GM19351 (cell line): ENCODE measurements around the gene RSU1.

Experiments
- ATAC-seq: cut with Tn5 transposase; IDR thresholded peaks from one replicate; pipeline ENCODE4 v1.9.1; 2021; ENCODE audit warnings: mild to moderate bottlenecking, moderate library complexity; ENCODE audit not compliant: unreplicated experiment

RSU1 gene

DNA sequence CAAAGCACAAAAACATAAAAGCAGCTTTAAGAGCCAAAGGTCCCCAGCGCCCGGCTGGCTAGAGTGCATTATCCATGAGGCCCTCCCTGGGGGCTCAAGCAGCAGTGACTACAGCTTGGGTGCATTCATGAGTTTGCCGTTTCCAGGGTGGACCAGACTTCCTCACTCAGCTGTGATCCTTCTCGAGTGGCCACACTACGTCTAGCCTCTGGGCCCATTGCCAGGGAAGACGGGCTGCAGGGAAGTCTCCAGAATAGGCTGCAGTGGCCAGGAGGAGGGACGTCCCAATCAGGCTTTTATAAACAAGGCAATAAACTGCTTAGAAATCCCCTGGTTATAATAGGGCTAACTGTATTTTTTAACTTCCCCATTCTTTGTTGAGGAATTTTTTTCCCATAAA lies 206.2 kb downstream of the RSU1 start:
- ATAC-seq: no peak

DNA sequence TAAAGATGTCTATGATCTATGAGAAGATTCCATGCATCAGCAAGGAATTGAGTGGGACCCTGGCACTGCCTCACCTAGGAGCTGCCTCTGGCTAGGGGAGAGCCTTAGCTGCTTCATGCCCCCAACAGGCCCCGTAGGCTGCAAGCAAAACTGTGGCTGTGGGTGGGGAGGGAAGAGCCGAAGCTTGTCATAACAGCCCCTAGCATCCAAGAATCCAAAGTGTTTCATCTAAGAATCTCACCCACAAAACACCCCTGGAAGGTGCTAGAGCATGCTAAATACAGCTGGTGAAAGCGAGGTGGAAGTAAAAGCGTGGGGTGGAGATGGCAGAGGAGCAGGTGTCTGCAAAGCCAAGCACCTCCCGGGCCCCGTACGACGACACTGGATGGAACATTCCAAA lies 208.0 kb downstream of the RSU1 start:
- no peak for ATAC-seq

DNA sequence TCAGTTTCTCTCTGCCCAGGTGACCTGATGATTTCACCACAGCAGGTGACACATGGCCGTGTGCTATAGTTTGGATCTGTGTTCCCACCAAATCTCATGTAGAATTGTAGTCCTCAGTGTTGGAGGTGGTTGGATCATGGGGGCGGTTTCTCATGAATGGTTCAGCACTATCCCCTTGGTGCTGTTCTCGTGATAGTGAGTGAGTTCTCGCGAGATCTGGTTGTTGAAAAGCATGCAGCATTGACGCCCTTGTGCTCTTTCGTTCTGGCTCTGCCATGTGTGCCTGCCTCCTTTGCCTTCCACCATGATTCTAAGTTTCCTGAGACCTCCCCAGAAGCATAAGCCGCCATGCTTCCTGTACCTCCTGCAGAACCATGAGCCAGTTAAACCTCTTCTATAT lies 210.3 kb downstream of the RSU1 start:
- no peak for ATAC-seq

DNA sequence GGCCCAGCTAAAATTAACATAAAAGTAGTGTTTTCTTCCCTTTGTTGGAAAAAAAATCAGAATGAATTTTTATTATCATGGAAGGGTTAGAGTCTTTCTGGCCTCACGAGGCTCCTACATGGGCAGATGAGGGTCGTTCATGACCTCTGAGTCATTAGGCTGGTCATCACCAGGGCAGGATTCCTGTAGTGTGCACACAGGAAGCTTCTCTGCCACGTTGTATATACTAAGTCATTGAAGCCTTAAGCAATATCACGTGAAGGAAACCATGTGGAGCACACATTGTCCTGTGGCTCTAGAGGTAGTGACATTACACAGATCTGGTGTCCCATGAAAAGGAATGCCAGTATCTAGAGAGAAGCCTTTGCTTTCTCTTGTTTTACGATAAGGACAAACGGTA lies 210.8 kb downstream of the RSU1 start:
- no peak for ATAC-seq

DNA sequence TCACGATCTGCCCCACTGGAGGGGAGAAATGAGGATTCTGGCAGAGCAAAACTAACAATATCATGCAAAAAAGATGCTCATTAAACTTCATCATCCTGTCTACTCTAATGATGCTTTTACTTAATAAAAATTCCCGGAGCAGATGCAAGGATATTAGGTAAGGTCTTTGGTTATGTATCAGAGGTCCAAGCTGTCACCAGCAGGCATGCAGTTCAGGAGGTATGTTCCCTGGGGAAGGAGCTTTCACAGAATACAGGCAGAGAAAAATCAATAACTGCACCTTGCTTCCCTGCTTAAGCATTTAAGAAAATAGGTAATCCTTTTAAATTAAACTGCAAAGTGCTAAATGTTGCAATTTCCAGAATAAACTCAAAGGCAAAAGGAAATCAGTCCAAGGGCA lies 213.9 kb downstream of the RSU1 start:
- ATAC-seq: no peak

DNA sequence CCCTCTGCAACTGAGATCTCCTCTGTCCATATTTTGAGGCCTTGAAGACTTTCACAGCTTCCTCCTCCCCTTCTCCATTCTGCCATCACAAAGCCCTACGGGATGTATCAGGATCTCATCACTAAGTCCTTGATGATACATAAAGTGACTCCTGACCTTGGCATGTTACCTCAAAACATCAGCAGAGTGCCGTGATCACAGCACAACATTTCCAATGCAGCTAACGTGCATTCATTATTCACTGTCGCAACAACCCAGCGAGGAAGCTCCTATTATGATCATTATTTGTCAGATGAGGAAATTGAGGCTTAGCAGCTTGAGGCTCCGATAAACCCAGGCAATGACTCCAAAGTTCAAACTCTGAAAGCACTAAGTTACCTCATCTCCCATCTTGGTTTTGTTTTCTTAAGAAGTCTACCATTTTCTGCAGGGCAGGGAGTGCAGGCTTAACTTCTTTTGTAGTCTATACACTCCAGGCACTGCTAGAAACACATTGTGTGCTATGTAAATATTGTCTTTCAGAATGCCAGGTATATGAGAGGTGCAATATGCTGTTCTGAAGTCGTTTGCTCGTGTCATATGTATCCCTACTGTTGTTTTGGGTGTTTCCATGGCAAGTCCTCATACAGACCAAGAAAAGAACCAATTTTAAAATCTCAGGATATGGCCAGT lies 215.0 kb downstream of the RSU1 start:
- ATAC-seq: no peak

DNA sequence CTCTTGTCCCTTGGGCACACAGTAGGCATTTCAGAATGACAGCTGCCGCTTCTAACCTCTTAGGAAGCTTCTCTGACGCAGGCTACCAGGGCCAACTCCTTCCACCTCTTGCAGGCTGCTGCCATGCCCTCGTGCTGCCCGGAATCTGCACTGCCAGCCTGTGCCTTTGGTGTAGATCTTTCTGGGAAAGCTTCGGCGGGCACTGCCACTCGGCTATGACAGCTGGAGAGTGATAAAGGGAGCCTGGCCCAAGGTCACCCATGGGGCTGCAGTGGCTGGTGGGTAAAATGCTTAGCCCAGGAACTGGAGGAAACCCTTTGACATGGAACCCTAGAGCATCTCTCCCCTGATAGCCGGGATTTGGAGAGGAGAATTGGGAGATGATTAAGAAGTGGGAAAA lies 217.6 kb downstream of the RSU1 start:
- ATAC-seq: no peak

DNA sequence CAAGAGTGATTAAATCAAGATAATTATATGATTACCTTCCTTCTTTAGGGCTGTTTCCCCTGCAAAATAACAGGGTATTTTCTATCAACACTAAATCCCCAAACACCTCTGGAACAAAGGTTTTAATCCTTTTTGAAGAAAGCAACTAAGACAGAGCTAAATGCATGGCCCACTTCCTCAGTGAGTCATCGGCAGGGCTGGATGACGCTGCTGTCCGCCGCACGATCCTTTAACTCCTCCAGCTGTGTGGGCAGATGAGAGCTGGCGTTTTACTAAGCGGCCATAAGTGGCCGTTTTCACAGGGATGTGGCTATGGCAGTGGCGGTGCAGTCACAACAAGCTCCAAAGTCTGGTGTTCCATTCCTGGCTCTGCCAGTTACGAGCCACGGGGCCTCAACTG lies 219.6 kb downstream of the RSU1 start:
- no peak for ATAC-seq

DNA sequence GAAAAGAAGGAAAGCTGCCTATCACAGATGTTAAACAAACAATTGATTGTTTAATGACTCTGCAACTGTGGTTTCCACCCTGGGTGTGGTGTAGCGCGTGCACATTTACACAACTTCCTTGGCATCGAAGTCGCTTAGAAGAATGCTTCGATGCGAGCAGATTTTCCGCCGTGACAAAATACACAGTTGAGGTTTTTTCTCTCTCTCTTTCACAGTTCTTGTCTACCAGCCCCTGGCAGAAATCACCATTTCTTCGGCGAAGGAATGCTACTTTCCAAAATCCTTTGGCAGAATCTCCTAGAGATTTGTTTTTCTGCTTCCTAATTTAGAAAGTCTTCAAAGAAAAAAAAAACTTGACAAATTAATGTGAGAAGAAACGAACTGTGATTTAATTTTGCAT lies 224.8 kb downstream of the RSU1 start:
- no peak for ATAC-seq

DNA sequence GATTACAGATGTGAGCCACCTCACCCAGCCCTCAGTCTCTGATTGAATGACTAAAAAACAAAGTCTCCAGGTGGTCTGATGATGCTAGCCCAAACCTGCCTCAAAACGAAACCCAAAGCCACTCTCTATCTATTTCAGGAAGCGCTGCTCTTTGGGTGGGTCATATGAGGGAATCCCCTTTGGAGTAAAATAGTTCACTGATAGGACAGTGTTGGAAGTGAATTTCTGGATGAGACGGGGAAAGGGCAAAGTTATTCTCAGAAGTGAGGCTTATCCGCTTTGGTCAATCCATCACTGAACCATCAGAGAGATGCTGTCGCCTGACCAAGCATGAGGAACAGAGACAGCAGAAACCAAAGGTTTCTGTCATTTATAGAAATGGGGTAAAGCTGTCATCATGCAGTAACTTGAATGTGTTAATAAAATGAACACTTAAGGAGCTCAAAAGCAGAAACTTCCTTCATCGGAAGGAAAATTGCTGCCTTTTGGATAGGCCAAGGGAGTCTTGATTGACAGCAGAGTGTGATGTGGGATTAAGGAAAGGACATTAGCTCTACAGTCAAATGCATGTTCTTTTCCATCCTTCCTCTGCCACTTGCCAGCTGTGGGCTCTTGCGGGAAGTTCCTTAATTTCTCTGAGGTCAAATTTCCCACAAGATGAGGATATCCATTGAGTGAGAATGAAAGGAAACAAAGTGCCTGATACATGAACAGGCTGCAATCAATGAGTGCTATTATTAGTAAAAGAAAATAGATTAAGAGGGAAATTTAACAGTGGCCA lies 230.7 kb downstream of the RSU1 start:
- peak; percentile 92 for ATAC-seq

DNA sequence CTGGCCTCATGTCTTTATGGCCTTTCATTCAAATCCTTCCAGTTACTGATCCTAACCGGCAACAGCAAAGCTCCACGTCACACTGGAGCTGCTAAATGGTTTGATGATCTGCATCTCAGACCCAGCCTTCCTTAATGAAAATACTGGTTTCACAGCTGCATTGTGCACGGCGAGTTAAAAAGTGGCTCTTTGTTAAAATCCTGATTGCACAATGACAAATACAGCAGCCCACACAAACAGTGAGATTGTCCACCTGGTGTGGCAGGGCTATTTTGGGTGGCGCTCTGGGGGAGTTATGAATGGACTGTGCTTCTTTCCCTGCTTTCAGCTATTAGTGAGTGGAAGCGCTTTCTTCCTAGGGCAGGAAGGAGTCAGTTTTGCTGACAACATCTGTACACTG lies 232.1 kb downstream of the RSU1 start:
- ATAC-seq: no peak

DNA sequence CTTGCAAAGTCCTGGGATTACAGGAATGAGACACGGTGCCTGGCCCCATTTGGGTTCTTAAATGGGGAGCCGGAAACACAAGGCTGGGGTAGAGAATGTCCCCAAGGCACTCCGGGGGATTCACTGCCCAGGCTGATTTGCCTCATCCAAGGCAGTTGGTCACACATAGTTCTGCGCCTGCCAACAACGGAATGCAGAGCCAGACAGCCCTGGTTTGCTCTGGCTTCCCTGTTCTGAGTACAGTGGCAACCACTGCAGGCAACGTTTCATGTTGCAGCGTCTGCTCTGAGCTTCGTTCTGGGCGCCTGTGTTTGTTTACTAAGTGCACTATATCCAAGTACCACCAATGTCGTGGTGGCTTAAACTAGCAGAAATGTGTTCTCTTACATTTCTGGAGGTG lies 233.8 kb downstream of the RSU1 start:
- ATAC-seq: no peak

DNA sequence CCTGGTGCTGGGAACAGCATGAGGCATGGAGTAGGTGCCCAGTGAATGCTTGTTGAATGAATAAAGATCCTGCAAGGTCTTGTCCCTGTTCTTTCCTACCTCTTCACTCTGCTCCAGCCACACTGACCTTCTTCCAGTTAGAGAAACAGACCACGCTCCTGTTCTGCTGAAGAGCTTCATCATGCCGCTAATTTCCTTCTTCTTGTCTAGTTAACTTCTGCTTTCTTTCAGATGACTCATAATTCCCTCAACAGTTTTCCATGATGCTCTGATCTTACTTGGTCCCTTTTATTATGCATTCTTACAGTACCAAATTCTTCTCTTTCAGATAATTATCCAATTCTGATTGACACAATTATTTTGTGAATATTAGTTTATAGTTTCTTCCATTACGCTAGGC lies 236.0 kb downstream of the RSU1 start:
- no peak for ATAC-seq

DNA sequence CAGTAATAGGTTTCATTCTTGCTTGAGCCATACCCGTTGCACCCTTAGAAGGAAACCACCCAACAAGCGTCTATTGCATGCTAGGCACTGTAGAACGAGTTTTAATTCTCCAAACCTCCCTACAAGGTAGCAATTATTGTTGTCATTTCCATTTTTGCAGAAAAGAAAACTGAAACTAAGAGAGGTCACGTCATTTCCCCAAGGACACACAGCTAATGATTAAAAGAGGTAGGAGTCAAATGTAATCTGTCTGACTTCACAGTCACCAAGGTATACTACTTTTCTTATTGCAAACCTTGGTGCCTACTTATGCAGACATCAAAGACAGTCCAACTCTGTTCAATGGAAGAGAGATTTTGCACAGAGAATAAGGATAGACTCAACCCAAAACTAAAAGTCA lies 246.5 kb downstream of the RSU1 start:
- ATAC-seq: peak; percentile 90

DNA sequence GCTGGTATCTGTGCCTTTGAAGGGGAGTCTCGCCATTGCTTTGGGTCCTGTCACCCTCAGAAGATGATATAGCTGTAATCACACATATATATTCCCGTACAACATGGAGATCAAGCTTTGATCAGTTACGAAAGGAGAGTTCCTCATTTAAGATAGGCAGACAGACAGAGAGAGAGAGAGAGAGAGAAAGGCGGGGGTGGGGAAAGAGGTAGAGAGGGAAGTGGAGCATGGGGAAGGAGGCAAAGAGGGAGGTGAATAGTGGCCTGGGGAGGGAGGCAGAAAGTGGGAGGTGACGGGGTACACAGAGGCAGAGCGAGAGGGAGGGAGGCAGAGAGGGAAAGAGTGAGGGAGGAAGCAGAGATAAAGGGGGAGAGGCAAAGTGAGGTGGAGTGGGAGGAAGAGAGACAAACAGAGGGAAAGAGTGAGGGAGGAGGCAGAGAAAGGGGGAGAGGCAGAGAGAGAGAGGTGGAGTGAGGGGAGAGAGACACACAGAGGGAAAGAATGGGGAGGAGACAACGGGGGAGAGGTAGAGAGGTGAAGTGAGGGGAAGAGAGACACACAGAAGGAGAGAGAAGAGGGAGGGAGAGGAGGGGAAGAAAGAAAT lies 250.9 kb downstream of the RSU1 start:
- no peak for ATAC-seq

DNA sequence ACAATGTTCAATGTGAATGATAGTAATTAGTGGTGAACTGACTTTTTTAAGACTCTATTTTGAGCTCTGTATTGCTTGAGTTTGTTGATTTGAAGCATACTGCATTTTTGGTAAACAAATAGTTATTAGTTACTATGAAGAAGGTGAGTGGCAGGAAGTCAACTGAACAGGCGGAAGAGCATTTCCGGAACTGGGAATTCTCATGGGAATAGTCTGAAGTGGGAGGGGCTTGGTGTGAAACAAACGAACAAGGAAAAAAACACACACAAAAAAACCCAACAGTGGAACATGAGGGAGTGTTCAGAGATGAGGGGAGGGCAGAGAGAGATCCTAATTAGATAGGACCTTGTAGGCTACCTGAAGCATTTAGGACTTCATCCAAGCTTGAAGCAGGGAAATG lies 251.6 kb downstream of the RSU1 start:
- ATAC-seq: no peak

DNA sequence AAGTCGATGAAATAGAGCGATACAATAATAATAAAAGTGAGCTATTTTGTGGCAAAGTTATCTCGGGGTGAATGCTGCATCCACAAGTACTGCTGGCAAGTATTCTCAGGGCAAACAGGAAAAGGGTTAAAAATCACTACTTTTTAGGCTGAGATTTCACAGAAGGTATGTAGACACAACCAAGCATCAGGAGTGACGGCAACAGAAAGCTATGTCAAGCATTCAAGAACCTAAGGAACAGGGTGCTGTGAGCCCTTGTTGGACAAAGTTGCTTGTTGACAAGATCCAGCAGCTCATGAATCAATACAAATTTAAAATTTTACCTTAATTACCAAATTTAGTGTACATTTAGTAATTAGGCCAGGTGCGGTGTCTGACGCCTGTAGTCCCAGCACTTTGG lies 254.3 kb downstream of the RSU1 start:
- ATAC-seq: no peak

DNA sequence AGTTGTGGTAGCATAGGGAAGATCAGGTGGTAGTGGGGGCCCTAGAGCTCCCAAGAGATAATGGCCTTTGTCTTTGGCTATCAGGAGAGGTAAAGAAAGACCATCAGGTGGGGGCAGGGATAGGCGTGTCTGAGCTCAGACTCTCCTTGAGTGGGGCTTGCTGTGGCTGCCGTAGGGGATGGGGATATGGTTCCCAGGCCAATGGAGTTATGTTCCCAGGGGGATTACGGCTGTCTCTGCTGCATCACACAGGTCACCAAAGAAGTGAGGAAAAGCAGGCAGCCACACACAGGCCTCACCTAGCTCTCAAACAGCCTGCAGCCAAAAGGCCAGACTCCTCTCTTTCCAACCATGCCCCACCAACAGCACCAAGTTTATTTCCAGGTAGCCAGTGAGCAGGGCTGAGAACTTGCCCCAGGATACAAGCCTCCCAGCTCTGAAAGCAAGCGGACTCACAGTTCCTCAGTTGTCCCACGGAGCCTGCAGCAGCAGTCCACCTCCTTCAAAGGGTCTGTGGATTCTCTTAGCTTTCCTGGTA lies 257.9 kb downstream of the RSU1 start:
- ATAC-seq: no peak

DNA sequence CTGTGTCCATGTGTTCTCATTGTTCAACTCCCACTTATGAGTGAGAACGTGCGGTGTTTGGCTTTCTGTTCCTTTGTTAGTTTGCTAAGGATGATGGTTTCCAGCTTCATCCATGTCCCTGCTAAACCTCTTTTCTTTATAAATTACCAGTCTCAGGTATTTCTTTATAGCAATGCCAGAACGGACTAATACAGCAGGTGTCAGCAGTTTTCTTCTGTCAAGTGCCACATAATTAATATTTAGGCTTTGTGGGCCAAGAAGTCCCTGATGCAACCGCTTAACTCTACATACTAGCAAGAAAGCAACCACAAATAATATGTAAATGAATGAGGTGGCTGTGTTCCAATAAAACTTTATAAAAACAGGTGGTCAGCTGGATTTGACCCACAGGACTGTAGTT lies 269.3 kb downstream of the RSU1 start:
- ATAC-seq: no peak

DNA sequence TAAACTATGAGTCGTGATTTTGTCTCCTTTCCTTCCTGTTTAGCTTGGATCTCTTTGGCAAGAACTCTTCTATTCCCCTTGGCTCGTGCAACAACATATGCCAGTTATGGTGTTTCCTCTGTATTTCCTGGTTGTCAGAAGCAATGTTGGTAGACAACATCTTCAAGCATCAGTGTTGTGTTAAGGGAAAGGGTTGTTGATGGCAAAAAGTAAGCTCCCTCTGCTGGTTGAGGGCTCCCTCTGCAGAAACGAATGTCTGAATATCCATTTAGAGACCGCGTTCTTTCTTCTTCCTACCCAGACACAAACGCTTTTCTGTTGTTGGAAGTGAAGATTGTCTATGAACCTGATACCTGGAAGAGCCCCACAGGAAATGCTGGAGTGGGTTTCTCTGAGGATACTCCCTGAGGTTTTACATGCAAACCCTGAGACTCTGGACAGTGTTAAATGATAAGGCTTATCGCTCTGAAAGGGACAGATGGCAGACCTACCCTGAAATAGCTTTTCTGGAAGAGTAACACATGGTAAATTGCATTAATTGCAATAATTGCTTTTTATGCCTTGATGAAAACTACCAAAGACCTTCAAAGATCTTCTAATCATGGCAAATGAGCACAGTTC lies 272.0 kb downstream of the RSU1 start:
- ATAC-seq: peak; percentile 89

DNA sequence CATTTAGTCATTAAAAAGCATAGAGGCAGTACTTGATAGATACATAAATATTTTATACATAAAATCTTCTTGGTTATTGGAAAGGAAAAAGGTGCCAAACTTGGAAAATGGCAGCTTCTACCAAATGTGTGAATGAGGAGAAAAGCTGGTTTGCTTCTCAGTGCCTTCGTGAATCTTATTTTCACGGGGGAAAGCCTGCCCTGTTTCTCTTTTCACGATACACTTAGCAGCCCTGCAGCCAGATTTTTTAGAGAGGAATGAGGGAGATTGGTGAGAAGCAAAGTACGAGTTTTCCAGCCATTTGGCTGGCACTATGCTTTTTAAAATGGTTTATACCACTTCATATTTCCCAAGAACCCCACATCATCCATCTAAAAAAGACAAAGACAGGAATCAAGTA lies 272.6 kb downstream of the RSU1 start:
- ATAC-seq: no peak

DNA sequence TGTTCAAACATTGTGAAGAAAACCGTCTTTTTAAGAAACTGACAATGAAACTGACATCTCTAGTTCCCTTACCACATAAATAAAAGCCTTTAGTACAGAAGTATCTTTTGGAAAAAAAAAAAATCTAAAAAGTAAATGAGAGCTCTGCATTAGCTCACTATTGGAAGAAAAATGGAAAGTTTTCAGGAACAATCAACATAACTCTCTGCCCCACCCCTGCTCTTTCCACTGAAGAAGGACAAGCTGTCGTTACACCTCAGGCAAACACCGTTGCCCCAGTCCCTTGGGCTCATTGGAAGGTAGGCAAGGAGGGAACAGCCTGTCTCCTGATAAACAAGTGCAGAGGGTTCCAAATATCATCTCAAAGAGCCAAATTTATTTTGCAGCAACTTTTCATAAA lies 273.1 kb downstream of the RSU1 start:
- ATAC-seq: no peak
